HepG2 (cell line): ENCODE measurements around the gene NR2F1. TPM values are rescaled to one million over a fixed set of nuclear protein-coding genes. Genes with fewer than 3 reads are reported as not detected.

ENCODE experiments used
- CEBPZ ChIP-seq: IDR thresholded peaks from 2 replicates; pipeline ENCODE4 v1.6.1; 2012; ENCODE audit warnings: low read length, improper control_type of control experiment
- GATAD1 ChIP-seq: IDR thresholded peaks from 2 replicates; pipeline ENCODE4 v1.6.1; 2016; ENCODE audit warnings: missing genetic modification reagents, missing compliant biosample characterization
- KLF11 ChIP-seq: IDR thresholded peaks from 2 replicates; pipeline ENCODE4 v1.6.1; 2016; ENCODE audit warnings: missing compliant biosample characterization
- SP5 ChIP-seq: IDR thresholded peaks from 2 replicates; pipeline ENCODE4 v1.6.1; 2016; ENCODE audit warnings: low read depth, borderline replicate concordance
- U2AF1 ChIP-seq: fragments of 200-400 bp; formaldehyde crosslinking; optimal IDR thresholded peaks from 2 replicates; pipeline ENCODE3; 2017; ENCODE audit warnings: mild to moderate bottlenecking, low read depth, low read length
- ZHX2 ChIP-seq, 2 experiments: sonication (generic) in 1 of 2; formaldehyde crosslinking in 1 of 2; IDR thresholded peaks; 2 replicates each; pipeline versions ENCODE4 v1.6.1 to v1.9.0; 2014 to 2022; ENCODE audit warnings: antibody characterized with exemption in 1 of 2, borderline replicate concordance in 1 of 2, inconsistent platforms in 1 of 2, low read depth in 1 of 2, missing genetic modification reagents in 1 of 2
- ZNF205 ChIP-seq: IDR thresholded peaks from 2 replicates; pipeline ENCODE4 v1.6.1; 2018; ENCODE audit warnings: missing biosample characterization, missing genetic modification reagents
- ZNF337 ChIP-seq: sonication (generic); formaldehyde crosslinking; IDR thresholded peaks from 2 replicates; pipeline ENCODE4 v1.5.1; 2020; ENCODE audit warnings: missing genetic modification reagents, low read depth, mild to moderate bottlenecking, borderline replicate concordance
- ZNF703 ChIP-seq: sonication (generic); formaldehyde crosslinking; IDR thresholded peaks from 2 replicates; pipeline ENCODE4 v1.5.1; 2020; ENCODE audit warnings: missing genetic modification reagents, mild to moderate bottlenecking, moderate library complexity, borderline replicate concordance
- ZNF768 ChIP-seq: sonication (generic); formaldehyde crosslinking; IDR thresholded peaks from 2 replicates; pipeline ENCODE4 v1.4.0; 2020; ENCODE audit warnings: missing genetic modification reagents
- ZNF782 ChIP-seq: sonication (generic); formaldehyde crosslinking; IDR thresholded peaks from 2 replicates; pipeline ENCODE4 v1.4.0; 2020; ENCODE audit warnings: missing genetic modification reagents, mild to moderate bottlenecking, borderline replicate concordance
- polyA plus RNA-seq, 8 experiments: library from polyadenylated mRNA; depleted of rRNA in 3 of 8; stranded (reverse) in 7 of 8; unstranded in 1 of 8; fragments of >200 nt; fragmentation: Illumina TruSeq in 4 of 8; extraction: Trizol in 4 of 8; gene quantifications; 2 replicates each; pipeline versions ENCODE4 v1.2.1 to v1.2.3, GENCODE V29; 2011 to 2016; ENCODE audit warnings: low read depth in 4 of 8, missing spikeins in 1 of 8, mixed read lengths in 1 of 8; ENCODE audit not compliant: insufficient read depth in 1 of 8
- total RNA-seq, 5 experiments: library from RNA; depleted of rRNA; stranded (reverse); fragments of >200 nt; fragmentation: Illumina TruSeq; extraction: Trizol; gene quantifications; 2 replicates each; pipeline ENCODE4 v1.2.3, GENCODE V29; 2016; ENCODE audit warnings: low read depth in 1 of 5
- TF ChIP-seq, protein P1 (sequence below): sonication (generic); formaldehyde crosslinking; IDR thresholded peaks from 2 replicates; pipeline ENCODE4 v1.8.0; 2022; ENCODE audit warnings: missing genetic modification reagents, low read depth, mild to moderate bottlenecking, borderline replicate concordance
- TF ChIP-seq, protein P2 (sequence below): sonication (generic); formaldehyde crosslinking; IDR thresholded peaks from 2 replicates; pipeline ENCODE4 v1.4.0; 2020; ENCODE audit warnings: missing genetic modification reagents
- TF ChIP-seq, protein P3 (sequence below): fragments of 450-650 bp; IDR thresholded peaks from 2 replicates; pipeline ENCODE4 v1.6.1; 2017
- TF ChIP-seq, protein P4 (sequence below): sonication (generic); formaldehyde crosslinking; IDR thresholded peaks from 2 replicates; pipeline ENCODE4 v1.8.0; 2023; ENCODE audit warnings: mild to moderate bottlenecking, missing genetic modification reagents

The NR2F1 gene
- total and polyA plus RNA-seq, 2 of the 13 experiments (the other 11 are each of a cell fraction or from before 2014, with no cell fraction given) = 17.1 to 59.7 TPM

GRCh38 chr5:93582677-93583438, at the start of gene NR2F1 (continued):
- TF ChIP-seq, protein P1, sequence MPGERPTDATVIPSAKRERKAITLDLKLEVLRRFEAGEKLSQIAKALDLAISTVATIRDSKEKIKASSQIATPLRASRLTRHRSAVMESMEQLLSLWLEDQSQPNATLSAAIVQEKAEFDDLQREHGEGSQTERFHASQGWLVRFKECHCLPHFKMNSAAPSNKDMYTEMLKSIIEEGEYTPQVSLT (CRISPR knock-in tag) = no peak
- TF ChIP-seq ZHX2 (IDR thresholded peaks at IDR 0.05; ENCODE audit: low read depth) = no peak
- TF ChIP-seq ZHX2 (CRISPR knock-in tag; IDR thresholded peaks at IDR 0.05; ENCODE audit: borderline replicate concordance) = no peak
- TF ChIP-seq, protein P2, sequence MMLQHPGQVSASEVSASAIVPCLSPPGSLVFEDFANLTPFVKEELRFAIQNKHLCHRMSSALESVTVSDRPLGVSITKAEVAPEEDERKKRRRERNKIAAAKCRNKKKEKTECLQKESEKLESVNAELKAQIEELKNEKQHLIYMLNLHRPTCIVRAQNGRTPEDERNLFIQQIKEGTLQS = no peak
- no peak for TF ChIP-seq ZNF782
- peak; percentile 20; the same call in 1 of the 2 replicates for TF ChIP-seq SP5 (CRISPR knock-in tag)
- no peak for TF ChIP-seq ZNF337
- TF ChIP-seq ZNF703 (CRISPR knock-in tag) = no peak
- TF ChIP-seq GATAD1 (CRISPR knock-in tag) = no peak
- no peak for TF ChIP-seq ZNF205 (CRISPR knock-in tag)
- TF ChIP-seq ZNF768 (CRISPR knock-in tag) = no peak
- TF ChIP-seq, protein P3, sequence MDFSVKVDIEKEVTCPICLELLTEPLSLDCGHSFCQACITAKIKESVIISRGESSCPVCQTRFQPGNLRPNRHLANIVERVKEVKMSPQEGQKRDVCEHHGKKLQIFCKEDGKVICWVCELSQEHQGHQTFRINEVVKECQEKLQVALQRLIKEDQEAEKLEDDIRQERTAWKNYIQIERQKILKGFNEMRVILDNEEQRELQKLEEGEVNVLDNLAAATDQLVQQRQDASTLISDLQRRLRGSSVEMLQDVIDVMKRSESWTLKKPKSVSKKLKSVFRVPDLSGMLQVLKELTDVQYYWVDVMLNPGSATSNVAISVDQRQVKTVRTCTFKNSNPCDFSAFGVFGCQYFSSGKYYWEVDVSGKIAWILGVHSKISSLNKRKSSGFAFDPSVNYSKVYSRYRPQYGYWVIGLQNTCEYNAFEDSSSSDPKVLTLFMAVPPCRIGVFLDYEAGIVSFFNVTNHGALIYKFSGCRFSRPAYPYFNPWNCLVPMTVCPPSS = no peak
- TF ChIP-seq KLF11 (CRISPR knock-in tag) = no peak
- TF ChIP-seq CEBPZ = no peak
- TF ChIP-seq, protein P4, sequence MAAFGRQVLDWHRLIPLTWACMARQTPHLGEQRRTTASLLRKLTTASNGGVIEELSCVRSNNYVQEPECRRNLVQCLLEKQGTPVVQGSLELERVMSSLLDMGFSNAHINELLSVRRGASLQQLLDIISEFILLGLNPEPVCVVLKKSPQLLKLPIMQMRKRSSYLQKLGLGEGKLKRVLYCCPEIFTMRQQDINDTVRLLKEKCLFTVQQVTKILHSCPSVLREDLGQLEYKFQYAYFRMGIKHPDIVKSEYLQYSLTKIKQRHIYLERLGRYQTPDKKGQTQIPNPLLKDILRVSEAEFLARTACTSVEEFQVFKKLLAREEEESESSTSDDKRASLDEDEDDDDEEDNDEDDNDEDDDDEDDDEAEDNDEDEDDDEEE (CRISPR knock-in tag) = no peak
- peak; percentile 30 for TF ChIP-seq U2AF1
